GM18505 (cell line): ENCODE data around the gene AFG3L2.
"Not testable (repeated sequence)": the region's sequence is repeated elsewhere in the genome, so short reads cannot be mapped to it uniquely, and the experiment has no call there.

ENCODE experiments used
- ATAC-seq: cut with Tn5 transposase; IDR thresholded peaks from one replicate; pipeline ENCODE4 v1.9.1; 2021; ENCODE audit not compliant: unreplicated experiment
- POLR2A ChIP-seq: IDR thresholded peaks from 4 replicates; pipeline ENCODE4 v1.6.1; 2011; ENCODE audit warnings: borderline replicate concordance; ENCODE audit not compliant: insufficient read depth, insufficient read length; ENCODE audit errors: extremely low read depth

The AFG3L2 gene

DNA sequence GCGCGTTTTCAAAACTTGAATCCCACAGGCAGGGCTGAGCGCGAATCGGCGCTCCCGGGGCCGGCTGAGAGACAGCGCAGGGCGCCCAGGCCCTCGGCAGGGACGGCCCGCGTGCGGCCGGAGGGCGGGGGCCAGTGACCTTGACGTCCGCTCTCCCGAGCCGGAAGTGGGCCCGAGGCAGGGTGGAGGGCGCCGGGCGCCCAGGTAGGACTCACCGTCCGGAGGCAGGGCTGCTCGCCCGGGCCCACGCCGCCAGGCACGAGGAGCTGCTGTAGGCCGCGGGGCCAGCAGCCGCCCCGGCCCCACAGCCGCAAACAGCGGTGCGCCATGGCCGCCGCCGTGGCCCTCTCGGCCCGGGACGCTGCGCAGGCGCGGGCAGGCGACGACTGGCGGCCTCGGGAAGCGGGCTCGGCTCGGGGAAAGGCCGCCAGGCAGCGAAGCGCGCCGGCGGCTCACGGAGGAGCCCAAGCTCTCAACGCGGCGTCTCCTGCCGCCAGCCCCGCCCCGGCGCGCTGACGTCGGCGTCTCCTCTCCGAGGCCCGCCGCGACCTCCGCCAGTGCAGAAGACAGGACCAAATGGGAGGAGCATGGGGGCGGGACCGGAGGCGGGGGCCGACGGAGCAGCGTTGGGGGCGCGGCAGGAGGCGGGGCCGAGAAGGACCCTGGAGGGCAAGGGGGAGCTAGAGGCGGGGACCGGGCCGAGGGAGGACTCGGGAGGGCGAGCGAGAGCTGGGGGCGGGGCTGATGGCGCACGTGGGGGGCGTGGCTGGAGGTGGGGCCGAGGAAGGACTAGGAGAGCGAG is at the start of gene AFG3L2:
TSS of gene AFG3L2 (minus strand) at position 474 of the 802 bp plus-strand sequence. CDS start at position 329, 145 bp downstream.
- peak; percentile 86 for ATAC-seq
- TF ChIP-seq POLR2A: peak; percentile 95

DNA sequence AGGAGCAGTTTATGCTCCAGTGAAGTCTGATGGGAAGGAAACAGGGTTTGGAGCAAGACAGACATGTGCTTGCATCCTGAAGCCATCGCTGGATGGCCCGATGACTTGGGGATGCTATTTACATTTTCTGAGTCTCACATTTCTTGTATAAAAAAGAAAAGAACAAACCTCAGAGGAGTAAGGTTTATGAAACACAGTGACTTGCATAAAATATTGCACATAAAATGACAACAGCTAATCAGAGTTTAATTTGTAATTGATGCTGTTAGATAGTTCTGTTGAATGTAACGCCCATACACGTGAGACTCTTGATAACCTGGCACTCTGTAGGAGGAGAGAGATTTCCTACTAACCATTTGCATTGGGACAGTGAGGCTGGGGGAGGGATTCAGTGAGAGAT is 47.2 kb upstream of the AFG3L2 start:
- no peak for TF ChIP-seq POLR2A

DNA sequence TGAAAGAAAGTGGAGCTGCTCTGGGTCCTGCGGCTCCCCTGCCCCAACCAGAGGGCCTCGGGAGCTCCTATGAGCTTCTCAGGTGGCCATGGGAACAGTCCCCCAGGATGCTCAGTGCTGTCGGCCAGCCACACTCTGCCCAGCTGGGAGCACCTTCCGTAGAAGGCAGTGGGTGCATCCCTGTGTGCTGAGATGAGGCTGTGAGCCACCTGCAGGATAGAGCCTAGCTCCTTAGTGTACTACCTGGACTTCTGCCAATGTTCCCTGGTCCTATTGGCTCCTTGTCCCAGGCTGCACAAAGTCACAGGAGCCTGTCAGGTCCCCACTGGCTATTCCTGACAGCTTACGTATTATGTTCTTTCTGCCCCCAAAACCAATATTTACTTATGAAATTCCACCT is 46.8 kb upstream of the AFG3L2 start:
- ATAC-seq: no peak
- TF ChIP-seq POLR2A: no peak

More for the DNA sequence above, 47.2 kb upstream of the AFG3L2 start:
- ATAC-seq: no peak

DNA sequence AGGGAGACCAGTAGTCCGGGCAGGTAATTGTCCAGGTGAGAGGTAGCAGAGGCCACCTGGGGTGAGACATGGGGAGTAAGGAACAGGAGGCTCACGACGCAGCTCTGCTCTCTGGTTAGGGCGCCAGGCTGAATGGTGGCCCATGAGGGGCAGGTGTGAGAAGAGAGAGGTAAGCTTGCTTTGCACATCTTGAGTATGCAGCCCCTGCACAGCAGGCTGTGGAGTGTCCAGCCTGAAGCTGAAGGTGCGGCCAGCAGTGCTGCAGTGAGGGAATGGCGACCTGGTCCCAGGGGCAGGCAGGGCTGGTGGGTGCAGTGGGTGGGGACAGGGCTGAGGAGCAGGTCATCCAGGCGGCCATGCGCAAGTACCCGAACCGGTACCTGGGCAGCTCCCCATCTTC is 46.4 kb upstream of the AFG3L2 start:
- no peak for ATAC-seq
- no peak for TF ChIP-seq POLR2A

DNA sequence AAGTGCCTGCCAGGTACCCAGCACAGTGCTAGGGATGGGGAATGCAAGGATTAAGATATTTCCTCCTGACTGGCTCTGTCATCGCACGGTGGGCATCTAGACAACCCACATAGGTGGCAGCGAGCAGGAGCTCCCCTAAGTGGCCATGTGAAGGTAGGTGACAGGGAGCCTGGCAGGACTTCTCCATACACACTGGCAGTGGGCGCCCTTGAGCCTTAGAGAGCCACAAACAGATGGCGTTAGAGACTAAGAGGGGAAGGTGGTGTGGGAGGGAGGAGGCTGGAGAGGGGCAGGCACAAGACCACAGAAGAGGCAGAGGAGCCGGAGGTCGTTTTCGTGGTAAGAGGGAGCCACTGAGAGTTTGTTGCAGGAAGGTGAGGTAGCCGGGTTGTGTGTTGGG is 45.9 kb upstream of the AFG3L2 start:
- TF ChIP-seq POLR2A: no peak
- no peak for ATAC-seq

DNA sequence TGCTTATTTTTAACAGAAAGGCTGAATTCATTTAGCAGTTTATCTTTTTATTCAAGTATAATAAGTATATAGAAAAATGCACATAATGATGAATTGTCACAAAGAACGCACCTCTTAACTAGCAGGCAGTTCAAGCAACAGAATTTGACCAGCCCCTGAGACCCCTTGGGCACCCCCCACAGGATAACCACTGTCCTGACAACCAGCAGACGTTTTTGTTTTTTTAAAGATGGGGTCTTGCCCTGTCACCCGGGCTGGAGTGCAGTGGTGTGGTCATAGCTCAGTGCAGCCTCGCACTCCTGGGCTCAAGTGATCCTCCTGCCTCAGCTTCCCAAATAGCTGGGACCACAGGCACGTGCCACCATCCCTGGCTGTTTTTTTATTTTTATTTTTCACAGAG is 44.7 kb upstream of the AFG3L2 start:
- no peak for ATAC-seq
- TF ChIP-seq POLR2A: no peak

DNA sequence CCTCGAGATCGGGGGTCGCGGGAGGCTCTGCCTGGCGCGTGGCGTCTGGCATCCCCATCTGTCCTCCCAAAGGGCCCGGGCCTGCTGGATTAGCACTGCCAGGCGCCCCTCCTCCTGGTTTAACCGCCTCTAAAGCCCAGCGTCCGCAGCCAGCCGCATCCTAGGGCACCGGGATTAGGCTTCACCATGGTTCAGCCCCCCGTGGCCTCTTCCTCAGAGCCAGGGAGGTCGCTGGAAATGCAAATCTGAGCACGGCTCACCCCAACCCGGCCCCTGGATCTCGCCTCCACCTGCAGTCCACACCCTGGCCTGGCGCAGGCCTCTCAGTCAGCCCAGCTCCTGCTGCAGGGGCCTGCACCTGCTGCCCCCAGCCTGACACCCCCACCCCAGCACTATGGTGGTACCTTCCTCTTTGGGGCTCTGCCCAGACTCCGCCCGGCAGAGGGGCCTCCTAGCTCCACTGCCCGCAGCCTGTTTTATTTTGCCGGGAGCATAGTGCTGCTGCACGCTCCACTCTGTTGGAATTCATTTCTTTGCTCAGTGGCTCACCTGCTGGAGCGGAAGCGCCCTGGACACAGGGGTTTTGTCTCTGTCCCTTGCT is 43.9 kb upstream of the AFG3L2 start:
- peak; percentile 17 for TF ChIP-seq POLR2A
- no peak for ATAC-seq

DNA sequence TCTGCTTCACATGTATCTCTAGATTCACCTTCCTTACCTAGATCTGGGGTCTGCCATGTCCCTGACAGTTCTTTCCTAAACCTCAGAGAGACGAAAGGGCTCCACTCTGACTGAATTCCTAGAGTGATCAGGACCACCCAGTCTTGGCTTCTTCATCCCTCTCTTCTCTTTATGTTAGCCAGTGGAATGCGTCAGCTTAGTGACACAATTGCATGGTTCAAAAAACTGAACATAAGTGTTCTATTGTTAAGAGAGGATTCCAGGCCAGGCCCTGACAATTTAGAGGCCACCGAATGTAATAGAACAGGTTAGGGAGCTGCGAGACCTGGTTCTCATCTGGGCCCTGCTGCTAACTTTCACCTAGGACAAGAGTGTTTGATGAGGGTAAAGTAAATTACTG is 40.7 kb upstream of the AFG3L2 start:
- no peak for TF ChIP-seq POLR2A
- ATAC-seq: no peak

DNA sequence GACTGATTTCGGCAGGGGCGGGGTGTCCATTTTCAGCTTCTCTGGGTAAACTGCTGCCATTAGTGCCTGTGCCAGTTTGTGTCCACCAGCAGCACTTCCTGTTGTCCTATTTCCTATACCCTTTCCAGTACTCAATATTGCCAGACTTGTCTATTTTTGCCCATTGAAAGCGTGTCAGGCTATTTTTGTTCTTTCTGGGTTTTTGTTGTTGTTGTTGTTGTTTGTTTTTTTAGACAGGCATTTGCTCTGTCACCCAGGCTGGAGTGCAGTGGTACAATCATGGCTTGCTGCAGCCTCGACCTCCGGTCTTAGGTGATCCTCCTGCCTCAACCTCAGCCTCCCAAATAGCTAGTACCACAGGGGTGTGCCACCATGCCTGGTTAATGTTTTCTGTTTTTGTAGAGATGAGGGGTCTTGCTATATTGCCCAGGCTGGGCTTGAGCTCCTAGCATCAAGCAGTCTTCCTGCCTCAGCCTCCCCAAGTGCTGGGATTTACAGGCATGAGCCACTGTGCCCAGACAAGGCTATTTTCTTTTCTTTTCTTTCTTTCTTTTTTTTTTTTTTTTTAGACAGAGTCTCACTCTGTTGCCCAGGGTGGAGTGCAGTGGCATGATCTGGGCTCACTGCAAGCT is 39.2 kb upstream of the AFG3L2 start:
- TF ChIP-seq POLR2A: no peak
- no peak for ATAC-seq

DNA sequence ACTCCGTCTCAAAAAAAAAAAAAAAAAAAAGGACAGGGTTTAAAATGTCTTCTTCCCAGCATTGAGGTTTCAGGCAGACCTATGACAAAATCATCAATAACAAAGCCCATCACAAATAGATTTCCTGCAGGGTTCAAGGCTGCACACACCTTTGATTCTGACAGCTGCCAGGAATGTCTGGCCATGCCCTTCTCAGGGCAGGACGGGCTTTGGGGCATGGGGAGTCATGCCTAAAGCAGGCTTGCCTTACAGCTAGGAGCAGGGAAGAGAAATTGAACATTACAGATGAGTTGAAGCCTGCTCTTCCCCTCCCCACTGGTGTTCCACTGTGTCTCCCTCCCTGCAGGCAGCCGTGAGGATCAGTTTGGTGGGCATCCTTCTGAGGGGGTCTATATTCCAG is 34.4 kb upstream of the AFG3L2 start:
- ATAC-seq: no peak
- no peak for TF ChIP-seq POLR2A

DNA sequence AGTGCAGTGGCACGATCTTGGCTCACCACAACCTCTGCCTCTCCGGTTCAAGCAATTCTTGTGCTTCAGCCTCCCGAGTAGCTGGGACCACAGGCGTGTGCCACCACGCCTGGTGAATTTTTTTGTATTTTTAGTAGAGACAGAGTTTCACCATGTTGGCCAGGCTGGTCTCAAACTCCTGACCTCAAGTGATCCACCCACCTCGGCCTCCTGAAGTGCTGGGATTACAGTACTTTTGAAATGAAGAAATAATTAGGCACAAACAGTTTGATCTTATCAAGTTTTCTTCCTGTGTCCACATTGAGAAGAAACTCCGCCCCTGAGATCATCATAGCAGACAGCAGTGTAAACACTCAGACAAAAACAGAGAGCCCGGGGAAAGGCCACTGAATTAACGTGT is 33.7 kb upstream of the AFG3L2 start:
- not testable (repeated sequence) for ATAC-seq

DNA sequence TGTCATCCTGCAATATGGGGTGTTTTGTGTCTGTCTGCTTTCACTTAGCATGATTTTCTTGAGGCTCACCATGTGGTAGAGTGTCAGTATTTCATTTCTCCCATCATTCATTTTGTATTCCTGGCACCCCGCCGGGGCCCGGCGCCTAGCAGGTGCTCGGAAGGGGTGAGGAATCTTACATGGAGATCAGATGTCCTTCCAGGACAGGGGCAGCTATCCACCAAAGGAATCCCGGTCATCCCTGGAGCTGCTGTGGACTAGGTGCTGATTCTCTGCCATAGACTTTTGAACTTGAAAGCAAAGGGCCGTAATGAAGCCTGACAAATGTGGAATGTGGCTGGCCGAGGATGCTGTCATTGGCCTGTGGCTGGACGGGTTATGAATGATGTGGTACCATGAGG is 33.1 kb upstream of the AFG3L2 start:
- ATAC-seq: no peak
- no peak for TF ChIP-seq POLR2A

DNA sequence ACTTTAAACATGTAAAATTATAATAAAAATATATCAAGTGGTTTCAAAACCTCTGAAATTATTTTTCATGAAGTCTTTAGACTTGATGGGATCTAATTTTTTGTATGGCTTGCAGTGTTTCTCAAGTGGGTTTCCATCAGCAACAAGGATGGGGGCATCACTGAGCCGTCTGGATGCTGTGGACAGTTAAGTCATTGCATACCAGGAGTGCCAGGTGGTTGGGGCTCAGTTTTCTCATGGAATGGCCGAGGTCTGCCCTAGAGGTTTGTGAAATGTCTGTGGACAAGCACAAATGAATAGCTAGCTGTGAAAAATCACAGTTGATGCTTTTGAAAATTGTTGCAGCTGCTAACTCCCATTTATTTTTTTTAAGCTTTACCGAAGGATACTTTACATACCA is 32.4 kb upstream of the AFG3L2 start:
- TF ChIP-seq POLR2A: no peak
- no peak for ATAC-seq
